GM13977 (cell line): ENCODE data around the gene RCBTB2.

Source experiments
- DNase-seq: peaks from one replicate; pipeline ENCODE4 v3.0.0; 2012; ENCODE audit warnings: low spot score
- CTCF ChIP-seq: IDR thresholded peaks from 2 replicates; pipeline ENCODE4 v1.5.1; 2012; ENCODE audit warnings: mild to moderate bottlenecking, control low read depth; ENCODE audit not compliant: insufficient read depth; ENCODE audit errors: extremely low read depth, missing control alignments
- in situ Hi-C: fragments of 300-500 bp; cut with MboI; formaldehyde crosslinking; loops from one replicate; pipeline ENCODE4 v1.12.0; 2022; ENCODE audit warnings: low sequenced_read_pairs, low pct_unique_long_range_greater_than_20kb, mixed read lengths, inconsistent platforms; ENCODE audit not compliant: unreplicated experiment

The RCBTB2 gene

GRCh38 chr13:48486836-48487235 is 46.0 kb downstream of the RCBTB2 start:
- no peak for DNase-seq
- in situ Hi-C loops: no loop called here
- no peak for TF ChIP-seq CTCF

GRCh38 chr13:48486362-48486761 is 46.5 kb downstream of the RCBTB2 start:
- in situ Hi-C loops: no loop called here
- no peak for DNase-seq
- TF ChIP-seq CTCF: no peak

GRCh38 chr13:48485432-48485831 is 47.4 kb downstream of the RCBTB2 start:
- TF ChIP-seq CTCF: no peak
- no peak for DNase-seq
- in situ Hi-C loops: no loop called here

GRCh38 chr13:48483575-48483974 is 49.3 kb downstream of the RCBTB2 start:
- in situ Hi-C loops: no loop called here
- TF ChIP-seq CTCF: no peak
- no peak for DNase-seq

GRCh38 chr13:48478391-48478790 is 54.5 kb downstream of the RCBTB2 start:
- DNase-seq: no peak
- no peak for TF ChIP-seq CTCF
- in situ Hi-C loops: no loop called here

GRCh38 chr13:48477191-48477855 is 55.6 kb downstream of the RCBTB2 start:
- no peak for DNase-seq
- TF ChIP-seq CTCF: no peak
- in situ Hi-C loops: no loop called here

- no peak for DNase-seq
- TF ChIP-seq CTCF: no peak
- in situ Hi-C loops: no loop called here
Measured at GRCh38 chr13:48476686-48477085, 56.2 kb downstream of the RCBTB2 start.
